K562 (cell line): ENCODE results near the gene CGB3. TPM values are rescaled to one million over a fixed set of nuclear protein-coding genes. Genes with fewer than 3 reads are reported as not detected.

ENCODE experiments used
- ARID3A ChIP-seq: IDR thresholded peaks from 2 replicates; pipeline ENCODE4 v1.6.1; 2012; ENCODE audit warnings: low read depth, low read length, improper control_type of control experiment, borderline replicate concordance
- JUNB ChIP-seq: fragments of 450-650 bp; formaldehyde crosslinking; conservative IDR thresholded peaks from 2 replicates; pipeline ENCODE4 v1.4.0; 2020; ENCODE audit warnings: mild to moderate bottlenecking
- MAX ChIP-seq: sonication (generic); formaldehyde crosslinking; IDR thresholded peaks from 2 replicates; pipeline ENCODE4 v1.9.0; 2022; ENCODE audit warnings: mild to moderate bottlenecking, missing genetic modification reagents
- RAD21 ChIP-seq, 2 experiments: fragments of 250-450 bp in 1 of 2; fragments of 450-650 bp in 1 of 2; sonication (Bioruptor Pico) in 1 of 2; formaldehyde crosslinking in 1 of 2; IDR thresholded peaks in 1 of 2; conservative IDR thresholded peaks in 1 of 2; 2 replicates each; pipeline versions ENCODE4 v1.4.0 to v1.8.0; 2020 to 2022; ENCODE audit warnings: mild to moderate bottlenecking in 2 of 2, moderate library complexity in 1 of 2
- RBFOX2 ChIP-seq: fragments of 200-400 bp; formaldehyde crosslinking; IDR thresholded peaks from 2 replicates; pipeline ENCODE4 v1.6.1; 2017; ENCODE audit warnings: low read depth, mild to moderate bottlenecking, low read length, moderate library complexity
- RHOXF2B ChIP-seq: fragments of 250-450 bp; sonication (Bioruptor Pico); conservative IDR thresholded peaks from 2 replicates; pipeline ENCODE4 v1.5.1; 2021
- XRCC5 ChIP-seq: fragments of 200-400 bp; formaldehyde crosslinking; IDR thresholded peaks from 2 replicates; pipeline ENCODE4 v1.6.1; 2017; ENCODE audit warnings: low read depth, mild to moderate bottlenecking, low read length
- ZC3H11A ChIP-seq: IDR thresholded peaks from 2 replicates; pipeline ENCODE4 v1.6.1; 2012; ENCODE audit warnings: low read depth, low read length, improper control_type of control experiment
- polyA plus RNA-seq, 8 experiments: library from polyadenylated mRNA; depleted of rRNA in 4 of 8; stranded (reverse) in 5 of 8; unstranded in 3 of 8; fragments of >200 nt; fragmentation: Nextera tagmentation in 2 of 8; fragmentation: Illumina TruSeq in 1 of 8; extraction: Ambion mirVana in 2 of 8; extraction: Trizol in 1 of 8; gene quantifications; 2 replicates each; pipeline versions ENCODE4 v1.2.1 to v1.2.3, GENCODE V29; 2011 to 2014; ENCODE audit warnings: inconsistent platforms in 1 of 8, missing spikeins in 1 of 8
- total RNA-seq, 7 experiments: library from RNA; depleted of rRNA in 6 of 7; stranded (reverse); fragments of >200 nt in 6 of 7; fragmentation: Illumina TruSeq in 2 of 7; extraction: Trizol in 2 of 7; gene quantifications; 2 replicates each; pipeline versions ENCODE4 v1.2.1 to v1.2.3, GENCODE V29; 2011 to 2021; ENCODE audit warnings: low replicate concordance in 1 of 7
- TF ChIP-seq, protein P1 (sequence below), 2 experiments: fragments of 450-650 bp; formaldehyde crosslinking in 1 of 2; IDR thresholded peaks; 2 replicates each; pipeline versions ENCODE4 v1.4.0 to v1.6.1; 2014 to 2020; ENCODE audit warnings: mild to moderate bottlenecking in 2 of 2, borderline replicate concordance in 1 of 2, low read depth in 1 of 2

Gene CGB3
- total and polyA plus RNA-seq, 9 of the 15 experiments (the other 6 are each of a cell fraction or from before 2014, with no cell fraction given), result not detected

DNA sequence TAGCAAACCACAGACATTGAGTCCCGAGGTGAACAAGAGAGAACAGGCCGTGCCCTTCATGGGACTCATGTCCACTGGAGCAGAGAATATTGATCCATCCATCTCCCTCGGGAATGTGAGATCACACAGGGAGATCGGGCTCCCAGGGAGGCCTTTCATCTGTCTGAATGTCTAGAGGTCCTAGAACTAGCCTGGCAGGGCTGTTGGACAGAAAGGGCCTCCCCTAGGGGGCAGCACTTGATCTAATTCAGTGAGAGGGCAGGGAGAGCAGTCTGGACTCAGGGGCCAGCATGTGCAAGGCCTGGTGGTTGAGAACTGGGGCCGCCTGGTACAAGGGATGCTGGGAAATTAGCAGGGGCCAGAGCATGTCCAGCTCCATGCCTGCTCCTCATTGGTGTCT is 26.2 kb downstream of the CGB3 start (continued):
- TF ChIP-seq ARID3A (no peak), RBFOX2 (0 out of 2 replicates have a peak, but pooled peaks have one; percentile 17), JUNB (CRISPR knock-in tag) (no peak), XRCC5 (0 out of 2 replicates have a peak, but pooled peaks have one; percentile 39), RAD21 (CRISPR knock-in tag; conservative IDR thresholded peaks at IDR 0.05 in 1 of 2, IDR thresholded peaks at IDR 0.05 in 1 of 2) (peak in 1 of 2 experiments; percentile 50; a peak in 1 of 4 replicates), MAX (CRISPR knock-in tag) (peak; percentile 48; the same call in 1 of the 2 replicates), RHOXF2B (CRISPR knock-in tag) (no peak), ZC3H11A (no peak)
- TF ChIP-seq, protein P1, sequence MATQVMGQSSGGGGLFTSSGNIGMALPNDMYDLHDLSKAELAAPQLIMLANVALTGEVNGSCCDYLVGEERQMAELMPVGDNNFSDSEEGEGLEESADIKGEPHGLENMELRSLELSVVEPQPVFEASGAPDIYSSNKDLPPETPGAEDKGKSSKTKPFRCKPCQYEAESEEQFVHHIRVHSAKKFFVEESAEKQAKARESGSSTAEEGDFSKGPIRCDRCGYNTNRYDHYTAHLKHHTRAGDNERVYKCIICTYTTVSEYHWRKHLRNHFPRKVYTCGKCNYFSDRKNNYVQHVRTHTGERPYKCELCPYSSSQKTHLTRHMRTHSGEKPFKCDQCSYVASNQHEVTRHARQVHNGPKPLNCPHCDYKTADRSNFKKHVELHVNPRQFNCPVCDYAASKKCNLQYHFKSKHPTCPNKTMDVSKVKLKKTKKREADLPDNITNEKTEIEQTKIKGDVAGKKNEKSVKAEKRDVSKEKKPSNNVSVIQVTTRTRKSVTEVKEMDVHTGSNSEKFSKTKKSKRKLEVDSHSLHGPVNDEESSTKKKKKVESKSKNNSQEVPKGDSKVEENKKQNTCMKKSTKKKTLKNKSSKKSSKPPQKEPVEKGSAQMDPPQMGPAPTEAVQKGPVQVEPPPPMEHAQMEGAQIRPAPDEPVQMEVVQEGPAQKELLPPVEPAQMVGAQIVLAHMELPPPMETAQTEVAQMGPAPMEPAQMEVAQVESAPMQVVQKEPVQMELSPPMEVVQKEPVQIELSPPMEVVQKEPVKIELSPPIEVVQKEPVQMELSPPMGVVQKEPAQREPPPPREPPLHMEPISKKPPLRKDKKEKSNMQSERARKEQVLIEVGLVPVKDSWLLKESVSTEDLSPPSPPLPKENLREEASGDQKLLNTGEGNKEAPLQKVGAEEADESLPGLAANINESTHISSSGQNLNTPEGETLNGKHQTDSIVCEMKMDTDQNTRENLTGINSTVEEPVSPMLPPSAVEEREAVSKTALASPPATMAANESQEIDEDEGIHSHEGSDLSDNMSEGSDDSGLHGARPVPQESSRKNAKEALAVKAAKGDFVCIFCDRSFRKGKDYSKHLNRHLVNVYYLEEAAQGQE (IDR thresholded peaks at IDR 0.05; ENCODE audit: borderline replicate concordance), result 0 out of 2 replicates have a peak, but pooled peaks have one; percentile 11
- TF ChIP-seq, protein P1 (CRISPR knock-in tag; IDR thresholded peaks at IDR 0.05; ENCODE audit: low read depth), result no peak
